NCI-H2227 (cell line): ENCODE data around the gene SMCO1.
"Not testable (repeated sequence)": the region's sequence is repeated elsewhere in the genome, so short reads cannot be mapped to it uniquely, and the experiment has no call there.

Source experiments
- DNase-seq: peaks from one replicate; lab custom pipeline; 2025; ENCODE audit not compliant: unreplicated experiment; lab: John Stamatoyannopoulos, UW

The SMCO1 gene

DNA sequence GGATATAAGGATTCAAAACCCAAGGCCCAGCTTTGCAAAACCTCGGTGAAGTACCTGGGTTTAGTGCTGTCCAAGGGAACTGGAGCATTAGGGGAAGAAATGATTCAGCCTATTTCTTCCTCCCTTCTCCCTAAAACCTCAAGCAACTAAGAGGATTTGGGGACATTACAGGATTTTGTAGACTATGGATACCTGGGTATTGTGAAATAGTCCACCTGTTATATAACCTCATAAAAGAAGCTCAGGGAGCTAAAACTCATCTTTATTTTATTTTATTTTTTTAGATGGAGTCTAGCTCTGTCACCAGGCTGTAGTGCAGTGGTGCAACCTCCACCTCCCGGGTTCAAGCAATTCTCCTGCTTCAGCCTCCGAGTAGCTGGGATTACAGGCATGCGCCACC lies 8.7 kb upstream of the SMCO1 start:
- DNase-seq = no peak

- DNase-seq = not testable (repeated sequence)
Observed at GRCh38 chr3:196521291-196521690, 6.1 kb upstream of the SMCO1 start.

DNA sequence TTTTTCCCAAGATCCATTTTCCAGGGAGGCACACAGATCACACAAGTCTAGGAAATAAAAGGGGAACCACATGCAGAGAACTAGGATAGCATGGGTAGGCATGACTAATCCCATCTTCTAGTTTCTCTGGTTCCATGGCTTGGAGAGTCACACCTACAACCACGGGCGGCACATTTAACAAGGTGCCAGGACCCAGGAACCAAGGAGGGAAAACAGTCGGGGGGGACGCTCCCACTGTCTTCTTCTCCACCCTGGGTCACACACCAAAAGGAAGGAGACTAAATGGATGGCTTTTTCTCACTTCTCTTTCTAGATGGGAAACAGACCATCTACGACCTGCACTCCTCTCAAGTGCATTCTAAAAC lies 4.6 kb upstream of the SMCO1 start:
- DNase-seq = no peak

DNA sequence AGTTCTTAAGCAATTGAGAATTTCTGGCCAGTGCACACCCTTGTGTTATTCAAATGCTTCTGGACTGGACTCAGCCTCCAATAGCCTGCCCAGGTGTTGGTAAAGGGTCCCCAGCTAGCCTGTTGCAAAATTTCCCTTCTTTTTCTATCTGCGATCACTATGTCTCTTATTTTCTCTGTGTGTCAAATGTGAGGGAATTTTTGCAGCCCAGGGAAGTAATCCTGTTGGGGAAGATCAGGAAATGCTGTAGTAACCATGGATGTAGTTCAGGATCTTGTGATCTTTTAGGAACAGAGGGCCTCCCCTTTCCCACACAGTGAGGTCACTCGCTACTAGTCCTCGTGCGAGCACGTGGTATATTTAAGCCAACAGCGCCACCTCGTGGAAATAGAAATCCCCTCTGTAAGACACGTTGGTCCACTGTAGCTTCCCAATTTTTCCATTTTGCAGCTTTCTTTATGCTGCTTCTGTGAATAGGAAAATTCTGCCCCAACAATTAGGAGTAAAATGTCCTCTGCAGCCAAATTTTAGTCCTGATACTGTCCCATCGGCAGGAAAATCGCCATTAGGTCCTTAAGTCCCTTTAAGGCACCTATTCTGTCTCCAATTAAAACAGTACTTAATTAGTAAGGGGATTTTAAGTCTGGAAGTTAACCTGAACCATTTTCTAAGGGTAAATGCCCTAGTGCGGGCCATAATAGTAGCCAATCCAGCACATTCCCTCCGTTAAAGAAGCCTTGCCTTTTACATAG lies 4.0 kb upstream of the SMCO1 start:
- DNase-seq = peak; percentile 58

DNA sequence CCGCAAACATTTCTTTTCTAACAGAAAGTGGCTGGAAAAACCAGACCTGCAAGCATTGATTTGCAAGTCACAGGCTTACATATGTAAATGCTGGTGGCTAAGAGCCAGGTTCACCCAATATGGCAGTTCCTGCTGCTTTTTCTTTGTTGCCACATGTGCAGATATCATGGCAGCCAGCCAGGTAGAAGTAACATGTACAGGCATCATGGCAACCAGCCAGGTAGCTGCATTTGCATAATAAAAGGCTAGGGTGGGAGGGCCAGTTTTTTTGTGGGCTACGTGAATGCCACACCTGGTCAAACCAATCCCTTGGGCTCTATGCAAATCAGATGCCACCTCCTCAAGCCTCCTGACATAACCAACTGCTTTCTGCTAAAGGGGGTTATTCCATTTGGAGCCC lies 2.8 kb upstream of the SMCO1 start:
- DNase-seq = no peak

DNA sequence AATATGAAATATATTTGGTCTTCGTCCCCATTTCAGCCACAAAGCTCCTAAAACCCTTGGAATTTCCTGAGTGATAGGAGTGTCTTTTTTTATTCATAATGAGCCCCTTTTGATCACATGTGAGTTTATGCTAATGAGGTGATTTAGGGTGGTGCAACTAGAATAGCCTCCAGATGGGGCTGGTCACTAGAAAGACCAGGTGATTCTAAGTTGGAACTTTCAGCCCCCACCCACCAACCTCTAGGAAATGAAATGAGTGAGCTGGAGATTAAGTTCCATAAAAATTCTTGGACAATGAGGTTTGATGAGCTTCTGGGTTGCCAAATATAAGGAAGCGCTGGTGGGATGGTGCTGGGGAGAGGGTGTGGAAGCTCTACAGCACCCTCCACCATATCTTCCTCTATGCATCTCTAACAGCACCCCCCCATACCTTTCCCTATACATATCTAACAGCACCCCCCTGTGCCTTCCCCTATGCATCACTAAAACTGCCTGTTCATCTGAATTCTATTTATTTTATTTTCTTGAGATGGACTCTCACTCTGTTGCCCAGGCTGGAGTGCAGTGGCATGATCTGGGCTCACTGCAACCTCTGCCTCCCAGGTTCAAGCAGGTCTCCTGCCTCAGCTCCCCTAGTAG lies 2.1 kb upstream of the SMCO1 start:
- DNase-seq = no peak

DNA sequence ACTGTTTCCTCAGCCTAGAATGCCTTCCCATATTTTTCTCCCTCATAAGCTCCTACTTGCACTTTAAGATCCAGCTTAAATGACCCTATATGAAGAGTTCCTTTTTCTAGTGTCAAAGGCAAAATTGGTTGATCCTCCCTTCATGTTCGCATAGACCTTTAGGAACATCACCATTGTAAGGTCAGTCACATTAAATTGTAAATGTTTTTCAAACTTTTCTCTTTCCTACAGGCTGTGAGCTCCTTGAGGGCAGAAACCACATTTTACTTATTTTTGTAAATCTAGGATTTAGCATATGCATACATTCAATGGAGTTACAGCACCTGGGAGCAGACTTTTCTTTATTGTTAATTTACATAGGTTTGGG lies 813 bp downstream of the SMCO1 start:
- no peak for DNase-seq

DNA sequence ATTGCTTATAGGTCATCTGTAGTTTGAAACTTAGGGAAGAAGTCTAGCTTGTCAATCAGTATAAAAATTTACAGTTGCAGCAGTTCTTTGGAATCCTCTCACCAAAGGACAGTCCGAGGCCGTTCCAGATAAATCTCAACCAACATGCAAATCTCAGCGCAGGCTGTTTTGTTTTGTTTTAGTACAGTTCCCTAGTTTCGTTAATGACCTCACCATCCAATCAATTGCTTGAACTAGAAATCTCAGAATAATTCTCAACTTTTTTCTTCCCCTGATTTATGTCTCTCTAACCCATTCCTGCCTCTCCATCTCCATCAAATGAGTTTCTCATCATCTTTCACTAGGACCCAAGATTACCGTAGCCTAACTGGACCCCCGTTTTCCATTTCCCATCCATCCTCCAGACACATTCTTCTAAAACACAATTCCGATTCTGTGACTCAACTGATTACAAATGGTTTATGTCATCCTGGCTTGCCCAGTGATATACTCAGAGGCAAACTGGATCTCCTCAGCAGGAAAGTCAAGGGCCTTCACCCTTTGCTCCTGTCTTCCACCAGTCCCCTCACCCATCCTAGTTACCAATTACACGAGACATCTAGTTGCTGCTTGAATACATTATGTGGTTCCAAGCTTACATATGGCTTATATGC lies 1.3 kb downstream of the SMCO1 start:
- no peak for DNase-seq

GRCh38 chr3:196511646-196512425 lies 3.3 kb downstream of the SMCO1 start:
- not testable (repeated sequence) for DNase-seq

DNA sequence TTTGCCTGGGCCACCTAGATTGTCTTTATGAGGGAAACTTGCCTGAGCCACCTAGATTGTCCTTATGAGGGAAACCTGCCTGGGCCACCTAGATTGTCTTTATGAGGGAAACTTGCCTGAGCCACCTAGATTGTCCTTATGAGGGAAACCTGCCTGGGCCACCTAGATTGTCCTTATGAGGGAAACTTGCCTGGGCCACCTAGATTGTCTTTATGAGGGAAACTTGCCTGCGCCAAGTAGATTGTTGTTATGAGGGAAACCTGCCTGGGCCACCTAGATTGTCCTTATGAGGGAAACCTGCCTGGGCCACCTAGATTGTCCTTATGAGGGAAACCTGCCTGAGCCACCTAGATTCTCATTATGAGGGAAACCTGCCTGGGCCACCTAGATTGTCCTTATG lies 4.0 kb downstream of the SMCO1 start:
- not testable (repeated sequence) for DNase-seq

- DNase-seq = no peak
Observed at GRCh38 chr3:196506687-196507086, 8.5 kb downstream of the SMCO1 start.

- no peak for DNase-seq
Observed at GRCh38 chr3:196504556-196504955, 10.6 kb downstream of the SMCO1 start.

DNA sequence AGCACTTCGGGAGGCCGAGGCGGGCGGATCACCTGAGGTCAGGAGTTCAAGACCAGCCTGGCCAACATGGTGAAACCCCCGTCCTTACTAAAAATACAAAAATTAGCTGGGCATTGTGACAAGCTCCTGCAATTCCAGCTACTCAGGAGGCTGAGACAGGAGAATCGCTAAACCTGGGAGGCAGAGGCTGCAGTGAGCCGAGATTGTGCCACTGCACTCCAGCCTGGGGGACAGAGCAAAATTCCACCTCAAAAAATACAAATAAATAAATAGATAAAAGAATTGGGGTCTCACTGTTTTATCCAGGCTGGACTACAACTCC lies 11.1 kb downstream of the SMCO1 start:
- not testable (repeated sequence) for DNase-seq

- DNase-seq = peak; percentile 98
Observed at GRCh38 chr3:196503196-196504076, 11.7 kb downstream of the SMCO1 start, which contains the start of gene RNF168. TSS of gene RNF168 (minus strand) at chr3:196503768. CDS start at chr3:196503173, 595 bp downstream.

- DNase-seq = peak; percentile 48
Observed at GRCh38 chr3:196502775-196503195, 12.4 kb downstream of the SMCO1 start.

DNA sequence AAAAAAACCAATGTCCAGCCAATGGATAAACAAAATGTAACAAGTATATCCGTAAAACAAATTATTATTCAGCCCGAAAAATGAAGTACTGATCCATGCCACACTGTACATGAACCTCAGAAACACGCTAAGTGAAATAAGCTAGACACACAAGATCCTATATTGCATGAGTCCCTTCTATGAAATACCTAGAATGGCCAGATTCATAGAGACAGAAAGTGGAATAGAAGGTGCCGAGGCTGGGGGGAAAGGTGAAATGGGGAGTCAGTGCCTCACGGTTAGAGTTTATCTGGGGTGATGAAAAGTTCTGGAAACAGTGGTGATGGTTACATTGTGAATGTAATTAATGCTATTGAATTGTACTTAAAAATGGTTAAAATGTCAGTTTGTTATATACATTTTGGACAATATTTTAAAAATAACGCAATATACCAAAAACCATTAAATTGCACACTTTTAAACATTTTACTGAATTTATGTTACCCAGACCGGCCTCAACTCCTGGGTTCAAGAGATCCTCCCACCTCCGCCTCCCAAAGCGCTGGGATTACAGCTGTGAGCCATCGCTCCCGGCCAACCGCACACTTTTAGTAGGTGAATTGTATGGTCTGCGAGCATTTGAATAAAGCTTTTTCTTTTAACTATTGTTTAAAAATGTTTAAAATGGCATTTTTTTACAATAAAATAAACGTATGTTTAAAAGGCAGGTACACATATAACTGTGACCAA lies 13.7 kb downstream of the SMCO1 start:
- peak; percentile 15 for DNase-seq

DNA sequence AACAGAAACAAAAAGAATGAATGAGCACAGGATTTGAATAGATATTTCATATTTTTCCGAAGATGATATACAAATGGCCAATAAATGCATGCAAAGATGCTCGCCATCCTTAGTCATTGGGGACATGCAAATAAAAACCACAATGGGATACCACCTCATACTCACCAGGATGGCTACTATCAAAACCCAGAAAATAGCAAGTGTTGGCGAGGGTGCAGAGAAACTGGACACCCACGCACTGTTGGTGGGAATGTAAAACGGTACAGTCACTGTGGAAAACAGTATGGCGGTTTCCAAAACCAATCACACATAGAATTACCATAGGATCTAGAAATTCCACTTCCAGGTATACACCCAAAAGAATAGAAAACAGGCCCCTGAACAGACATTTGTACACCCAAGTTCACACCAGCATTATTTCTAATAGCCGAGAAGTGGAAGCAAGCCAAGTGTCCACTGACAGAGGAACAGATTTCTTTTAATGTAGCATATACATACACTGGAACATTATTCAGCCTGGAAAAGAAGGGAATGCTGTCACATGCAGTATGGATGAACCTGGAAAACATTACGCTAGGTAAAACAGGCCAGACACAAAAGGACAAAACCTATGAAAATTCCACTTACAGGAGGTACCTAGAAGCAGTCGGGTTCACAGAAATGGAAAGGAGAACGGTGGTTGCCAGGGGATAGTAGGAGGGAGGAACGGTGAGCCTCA lies 15.2 kb downstream of the SMCO1 start:
- no peak for DNase-seq

GRCh38 chr3:196499061-196499460 lies 16.1 kb downstream of the SMCO1 start:
- no peak for DNase-seq

DNA sequence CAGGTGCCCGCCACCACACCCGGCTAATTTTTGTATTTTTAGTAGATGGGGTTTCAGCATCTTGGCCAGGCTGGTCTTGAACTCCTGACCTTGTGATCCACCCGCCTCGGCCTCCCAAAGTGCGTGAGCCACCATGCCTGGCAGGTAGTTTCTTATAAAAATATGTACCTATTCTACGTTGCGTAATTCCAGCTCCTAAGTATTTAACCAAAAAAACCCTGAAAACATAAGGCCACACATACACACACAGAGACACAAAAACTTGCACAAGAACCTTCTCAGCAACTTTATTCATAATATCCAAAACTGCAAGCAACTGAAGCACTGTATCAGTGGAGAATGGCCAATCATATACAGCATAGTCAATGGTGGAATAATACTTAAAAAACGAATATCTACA lies 16.8 kb downstream of the SMCO1 start:
- DNase-seq = no peak
